ENCODE data around the gene EMC6. TPM values are rescaled to one million over a fixed set of nuclear protein-coding genes. Genes with fewer than 3 reads are reported as not detected.

Gene EMC6
- total RNA-seq, 2 donors from 2014 or later: 19.1 to 22.2 TPM

DNA sequence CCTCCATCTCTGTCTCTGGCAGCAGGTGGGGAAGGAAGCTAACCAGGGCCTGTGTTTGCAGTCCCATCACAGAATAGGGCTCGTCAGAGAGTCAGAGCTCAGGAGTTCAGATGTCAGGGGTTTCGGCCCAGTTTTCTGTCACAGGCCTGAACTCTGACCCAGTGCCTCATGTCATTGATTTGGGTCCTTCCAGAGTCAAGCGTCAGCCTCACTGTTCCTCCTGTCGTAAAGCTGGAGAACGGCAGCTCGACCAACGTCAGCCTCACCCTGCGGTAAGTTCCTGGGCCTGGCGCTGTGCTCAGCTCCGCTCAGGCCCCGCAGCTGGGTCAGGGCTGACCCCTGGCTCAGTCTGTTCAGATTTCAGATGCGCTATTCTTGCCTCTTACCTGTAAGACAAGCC is 21.4 kb upstream of the EMC6 start:
- Histone ChIP-seq H3K4me1 (no peaks in the 10 kb centered on the region), H3K36me3 (peaks cover 28% of the 10 kb centered on the region)
- no peak for DNase-seq (ENCODE audit: low spot score)

DNA sequence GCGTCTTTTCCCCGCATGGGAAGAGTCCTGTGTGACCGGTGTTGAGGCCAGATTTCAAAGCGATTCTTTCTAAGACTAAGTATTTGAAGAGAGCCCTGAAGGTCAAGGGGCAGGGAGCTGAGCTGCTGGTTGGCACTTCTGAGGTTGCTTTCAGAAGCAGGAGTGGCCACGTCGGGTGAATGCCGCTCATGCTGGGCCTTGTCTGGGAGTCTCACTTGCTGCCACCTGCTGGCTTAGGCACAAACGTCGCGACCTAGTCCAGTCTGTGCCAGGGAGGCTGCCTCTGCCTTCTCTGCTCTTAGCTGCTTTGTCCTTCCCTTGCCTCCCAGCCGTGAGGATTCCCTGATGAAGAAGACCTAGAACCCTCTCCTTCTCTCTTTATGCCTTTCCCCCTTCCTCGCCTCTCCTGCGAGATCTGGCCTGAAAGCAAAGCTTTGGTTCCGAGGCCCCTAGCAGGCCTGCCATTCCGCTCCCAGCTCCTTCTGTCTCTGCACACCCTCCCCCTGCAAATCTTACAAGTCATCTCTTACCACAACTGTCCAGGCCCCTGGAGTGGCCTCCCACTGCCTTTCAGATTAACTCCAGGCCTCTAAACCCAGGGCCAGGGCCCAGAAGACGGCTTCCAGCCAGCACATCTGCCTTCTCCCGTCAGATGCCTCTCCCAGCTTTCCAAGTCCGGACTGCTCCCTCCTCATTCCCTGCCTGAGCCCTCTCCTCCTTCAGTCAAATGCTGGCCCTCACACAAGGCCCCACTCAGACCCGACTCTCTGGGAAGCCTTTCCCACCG is 20.6 kb upstream of the EMC6 start:
- Histone ChIP-seq H3K4me1 (no peaks in the 10 kb centered on the region), H3K4me3 (no peak overlapping the region), H3K36me3 (peaks cover 28% of the 10 kb centered on the region), H3K9me3 (no peaks in the 10 kb centered on the region), H3K27ac (no peak overlapping the region), H3K27me3 (no peaks in the 10 kb centered on the region)
- no peak for DNase-seq (ENCODE audit: low spot score)
- TF ChIP-seq, protein P1, sequence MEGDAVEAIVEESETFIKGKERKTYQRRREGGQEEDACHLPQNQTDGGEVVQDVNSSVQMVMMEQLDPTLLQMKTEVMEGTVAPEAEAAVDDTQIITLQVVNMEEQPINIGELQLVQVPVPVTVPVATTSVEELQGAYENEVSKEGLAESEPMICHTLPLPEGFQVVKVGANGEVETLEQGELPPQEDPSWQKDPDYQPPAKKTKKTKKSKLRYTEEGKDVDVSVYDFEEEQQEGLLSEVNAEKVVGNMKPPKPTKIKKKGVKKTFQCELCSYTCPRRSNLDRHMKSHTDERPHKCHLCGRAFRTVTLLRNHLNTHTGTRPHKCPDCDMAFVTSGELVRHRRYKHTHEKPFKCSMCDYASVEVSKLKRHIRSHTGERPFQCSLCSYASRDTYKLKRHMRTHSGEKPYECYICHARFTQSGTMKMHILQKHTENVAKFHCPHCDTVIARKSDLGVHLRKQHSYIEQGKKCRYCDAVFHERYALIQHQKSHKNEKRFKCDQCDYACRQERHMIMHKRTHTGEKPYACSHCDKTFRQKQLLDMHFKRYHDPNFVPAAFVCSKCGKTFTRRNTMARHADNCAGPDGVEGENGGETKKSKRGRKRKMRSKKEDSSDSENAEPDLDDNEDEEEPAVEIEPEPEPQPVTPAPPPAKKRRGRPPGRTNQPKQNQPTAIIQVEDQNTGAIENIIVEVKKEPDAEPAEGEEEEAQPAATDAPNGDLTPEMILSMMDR (IDR thresholded peaks at IDR 0.05): peak; percentile 28 to 59

More for the DNA sequence above, 21.4 kb upstream of the EMC6 start:
- H3K9me3 ChIP-seq: no peaks in the 10 kb centered on the region
- no peaks in the 10 kb centered on the region for H3K27me3 ChIP-seq
- no peak overlapping the region for H3K27ac ChIP-seq
- TF ChIP-seq, protein P1 (IDR thresholded peaks at IDR 0.05): no peak
- H3K4me3 ChIP-seq: no peak overlapping the region

GRCh38 chr17:3655766-3656165 is 12.8 kb upstream of the EMC6 start:
- TF ChIP-seq, protein P1 (IDR thresholded peaks at IDR 0.05): no peak
- Histone ChIP-seq H3K36me3 (no peaks in the 10 kb centered on the region), H3K4me3 (no peak overlapping the region)

GRCh38 chr17:3656353-3656752 is 12.3 kb upstream of the EMC6 start:
- peaks cover 0 to 31% of the 10 kb centered on the region in 2 donors for H3K4me1 ChIP-seq
- no peaks in the 10 kb centered on the region for H3K9me3 ChIP-seq
- H3K36me3 ChIP-seq: no peaks in the 10 kb centered on the region
- DNase-seq (ENCODE audit: low spot score): no peak
- H3K27me3 ChIP-seq: no peaks in the 10 kb centered on the region
- no peak overlapping the region for H3K4me3 ChIP-seq
- H3K27ac ChIP-seq: no peak overlapping the region
- TF ChIP-seq, protein P1 (IDR thresholded peaks at IDR 0.05): no peak

More at GRCh38 chr17:3655766-3656165, 12.8 kb upstream of the EMC6 start:
- Histone ChIP-seq H3K27me3 (no peaks in the 10 kb centered on the region), H3K4me1 (peaks cover 0 to 28% of the 10 kb centered on the region in 2 donors), H3K27ac (no peak overlapping the region), H3K9me3 (no peaks in the 10 kb centered on the region)
- no peak for DNase-seq (ENCODE audit: low spot score)

- Histone ChIP-seq H3K4me3 (no peak overlapping the region), H3K36me3 (no peaks in the 10 kb centered on the region), H3K4me1 (peaks cover 0 to 31% of the 10 kb centered on the region in 2 donors), H3K27me3 (no peaks in the 10 kb centered on the region), H3K9me3 (no peaks in the 10 kb centered on the region), H3K27ac (no peak overlapping the region)
- TF ChIP-seq, protein P1 (IDR thresholded peaks at IDR 0.05): no peak
- no peak for DNase-seq (ENCODE audit: low spot score)
Observed at GRCh38 chr17:3656755-3657587, 11.6 kb upstream of the EMC6 start.
